ENCODE data around the gene CASZ1. TPM values are rescaled to one million over a fixed set of nuclear protein-coding genes. Genes with fewer than 3 reads are reported as not detected.

CASZ1 gene
- total RNA-seq, 1 donor from 2014 or later, result 18.3 TPM

GRCh38 chr1:10771789-10772188 lies 24.7 kb downstream of the CASZ1 start:
- DNase-seq, result no peak
- H3K27me3 Mint-ChIP-seq (ENCODE audit: unreplicated experiment), result peaks cover 2% of the 10 kb centered on the region
- no peak overlapping the region for H3K4me3 Mint-ChIP-seq (ENCODE audit: unreplicated experiment)
- no peaks in the 10 kb centered on the region for H3K9me3 Mint-ChIP-seq (ENCODE audit: unreplicated experiment)
- no peak for TF ChIP-seq CTCF (IDR thresholded peaks at IDR 0.05; ENCODE audit: partially characterized antibody, unreplicated experiment)
- H3K36me3 Mint-ChIP-seq (ENCODE audit: unreplicated experiment), result peaks cover 5% of the 10 kb centered on the region
- H3K27ac Mint-ChIP-seq (ENCODE audit: unreplicated experiment), result no peak overlapping the region
- H3K4me1 Mint-ChIP-seq (ENCODE audit: low read depth, unreplicated experiment), result peaks cover 9% of the 10 kb centered on the region

- Mint-ChIP-seq H3K27me3 (ENCODE audit: unreplicated experiment) (peaks cover 4% of the 10 kb centered on the region), H3K9me3 (ENCODE audit: unreplicated experiment) (peaks cover 1% of the 10 kb centered on the region), H3K36me3 (ENCODE audit: unreplicated experiment) (no peaks in the 10 kb centered on the region), H3K4me3 (ENCODE audit: unreplicated experiment) (no peak overlapping the region), H3K27ac (ENCODE audit: unreplicated experiment) (no peak overlapping the region), H3K4me1 (ENCODE audit: low read depth, unreplicated experiment) (peaks cover 16% of the 10 kb centered on the region)
- TF ChIP-seq CTCF (IDR thresholded peaks at IDR 0.05; ENCODE audit: partially characterized antibody, unreplicated experiment), result no peak
- DNase-seq, result no peak
These were observed 27.9 kb downstream of the CASZ1 start for GRCh38 chr1:10768552-10768951.

GRCh38 chr1:10767282-10767681 lies 29.2 kb downstream of the CASZ1 start:
- Mint-ChIP-seq H3K27me3 (ENCODE audit: unreplicated experiment) (peaks cover 4% of the 10 kb centered on the region), H3K9me3 (ENCODE audit: unreplicated experiment) (peaks cover 3% of the 10 kb centered on the region), H3K36me3 (ENCODE audit: unreplicated experiment) (no peaks in the 10 kb centered on the region), H3K27ac (ENCODE audit: unreplicated experiment) (no peak overlapping the region), H3K4me3 (ENCODE audit: unreplicated experiment) (no peak overlapping the region), H3K4me1 (ENCODE audit: low read depth, unreplicated experiment) (peaks cover 16% of the 10 kb centered on the region)
- no peak for TF ChIP-seq CTCF (IDR thresholded peaks at IDR 0.05; ENCODE audit: partially characterized antibody, unreplicated experiment)
- peak; percentile 43 for DNase-seq

GRCh38 chr1:10765734-10766478 lies 30.5 kb downstream of the CASZ1 start:
- no peak overlapping the region for H3K4me3 Mint-ChIP-seq (ENCODE audit: unreplicated experiment)
- no peaks in the 10 kb centered on the region for H3K36me3 Mint-ChIP-seq (ENCODE audit: unreplicated experiment)
- no peak for TF ChIP-seq CTCF (IDR thresholded peaks at IDR 0.05; ENCODE audit: partially characterized antibody, unreplicated experiment)
- H3K9me3 Mint-ChIP-seq (ENCODE audit: unreplicated experiment), result peaks cover 3% of the 10 kb centered on the region
- DNase-seq, result no peak
- no peak overlapping the region for H3K27ac Mint-ChIP-seq (ENCODE audit: unreplicated experiment)
- peaks cover 4% of the 10 kb centered on the region for H3K27me3 Mint-ChIP-seq (ENCODE audit: unreplicated experiment)
- peaks cover 12% of the 10 kb centered on the region for H3K4me1 Mint-ChIP-seq (ENCODE audit: low read depth, unreplicated experiment)

GRCh38 chr1:10765304-10765703 lies 31.1 kb downstream of the CASZ1 start:
- Mint-ChIP-seq H3K4me1 (ENCODE audit: low read depth, unreplicated experiment) (peaks cover 9% of the 10 kb centered on the region), H3K4me3 (ENCODE audit: unreplicated experiment) (no peak overlapping the region), H3K27me3 (ENCODE audit: unreplicated experiment) (peaks cover 3% of the 10 kb centered on the region), H3K9me3 (ENCODE audit: unreplicated experiment) (peaks cover 3% of the 10 kb centered on the region), H3K36me3 (ENCODE audit: unreplicated experiment) (no peaks in the 10 kb centered on the region), H3K27ac (ENCODE audit: unreplicated experiment) (no peak overlapping the region)
- no peak for DNase-seq
- TF ChIP-seq CTCF (IDR thresholded peaks at IDR 0.05; ENCODE audit: partially characterized antibody, unreplicated experiment), result no peak
